Islet precursor cell (in vitro differentiated cells): ENCODE measurements around the gene U2AF1.
"Not testable (repeated sequence)": the region's sequence is repeated elsewhere in the genome, so short reads cannot be mapped to it uniquely, and the experiment has no call there.

Source experiments
- DNase-seq: peaks from one replicate; pipeline ENCODE4 v3.0.0-alpha.2; 2018

Gene U2AF1

GRCh38 chr21:43106965-43107793 is at the start of gene U2AF1:
Gene U2AF1, minus strand, starts transcription at chr21:43107570. Its CDS starts 76 bp downstream, at chr21:43107494.
- not testable (repeated sequence) for DNase-seq

DNA sequence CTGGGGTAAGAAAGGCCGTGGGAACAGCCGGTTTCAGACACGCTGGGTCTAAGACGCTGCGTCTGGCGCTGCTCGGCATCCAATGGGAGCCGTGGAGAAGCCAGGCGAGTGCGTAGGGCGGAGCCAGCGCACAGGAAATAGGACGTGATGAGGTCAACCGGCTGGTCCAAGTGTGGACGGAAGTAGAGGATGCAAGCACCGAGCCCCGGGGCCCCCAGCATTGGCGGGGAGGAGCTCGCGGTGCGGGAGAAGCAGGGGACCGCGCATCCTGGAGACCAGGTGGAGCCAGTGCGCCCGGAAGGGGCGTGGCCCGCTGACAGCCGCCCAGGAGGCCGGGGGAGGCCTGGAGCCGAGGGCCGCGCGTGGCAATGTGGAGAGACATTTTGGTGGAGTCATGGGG is 46.2 kb upstream of the U2AF1 start:
- not testable (repeated sequence) for DNase-seq

DNA sequence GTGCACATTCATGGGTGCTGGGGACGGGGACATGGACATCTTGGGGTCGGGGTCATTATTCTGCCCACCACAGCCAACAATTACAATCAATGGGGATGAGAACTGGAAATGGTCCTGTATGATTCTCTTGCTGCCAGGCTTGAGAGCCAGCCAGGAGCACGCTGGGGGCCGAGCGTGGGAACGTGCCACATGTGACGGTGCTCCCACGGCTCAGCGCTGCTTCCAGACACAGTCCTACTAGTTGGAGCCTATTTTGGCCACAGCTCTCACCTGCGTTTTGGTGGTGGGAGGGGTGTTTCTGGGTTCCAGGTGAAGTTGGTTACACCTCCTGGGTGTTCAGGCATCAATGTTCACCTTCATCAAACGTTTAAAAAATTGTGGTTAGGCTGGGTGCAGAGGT is 42.0 kb upstream of the U2AF1 start:
- not testable (repeated sequence) for DNase-seq

DNA sequence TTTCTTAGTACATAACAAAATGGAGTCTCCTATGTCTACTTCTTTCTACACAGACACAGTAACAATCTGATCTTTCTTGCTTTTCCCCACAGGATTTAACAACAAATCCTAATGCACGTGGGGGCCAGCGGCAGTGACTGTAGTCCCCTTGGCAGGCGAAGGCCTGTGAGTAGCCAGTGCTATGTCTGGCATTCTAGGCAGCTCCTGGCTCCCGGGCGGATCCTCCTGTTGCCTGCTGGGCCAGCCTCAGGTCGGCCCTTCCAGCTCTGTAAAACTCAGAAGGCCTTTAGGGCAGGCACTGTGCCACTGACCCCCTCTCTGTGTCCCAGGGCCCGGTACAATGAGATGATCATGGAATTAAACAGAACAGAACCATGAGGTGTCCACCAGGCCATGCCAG is 40.6 kb upstream of the U2AF1 start:
- DNase-seq = not testable (repeated sequence)

- not testable (repeated sequence) for DNase-seq
These were observed 39.3 kb upstream of the U2AF1 start for GRCh38 chr21:43146637-43147036.

DNA sequence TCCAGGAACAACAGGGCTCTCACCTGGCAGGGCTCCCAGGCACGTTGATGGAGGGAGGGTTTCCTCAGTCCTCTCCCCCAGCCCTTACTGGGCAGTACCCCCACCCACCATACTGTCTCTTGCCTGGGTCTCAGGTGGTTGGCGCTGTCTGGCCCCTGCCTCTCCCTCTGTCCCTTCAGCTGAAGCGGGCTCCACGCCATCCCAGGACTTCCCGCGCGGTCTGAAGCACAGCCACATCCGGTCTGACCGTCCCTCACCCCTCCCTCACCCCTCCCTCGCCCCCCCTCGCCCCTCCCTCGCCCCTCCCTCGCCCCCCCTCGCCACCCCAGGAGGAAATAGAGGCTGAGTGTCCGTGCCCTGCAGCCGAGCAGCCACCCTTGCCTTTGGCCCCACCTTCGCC is 34.0 kb upstream of the U2AF1 start:
- not testable (repeated sequence) for DNase-seq

DNA sequence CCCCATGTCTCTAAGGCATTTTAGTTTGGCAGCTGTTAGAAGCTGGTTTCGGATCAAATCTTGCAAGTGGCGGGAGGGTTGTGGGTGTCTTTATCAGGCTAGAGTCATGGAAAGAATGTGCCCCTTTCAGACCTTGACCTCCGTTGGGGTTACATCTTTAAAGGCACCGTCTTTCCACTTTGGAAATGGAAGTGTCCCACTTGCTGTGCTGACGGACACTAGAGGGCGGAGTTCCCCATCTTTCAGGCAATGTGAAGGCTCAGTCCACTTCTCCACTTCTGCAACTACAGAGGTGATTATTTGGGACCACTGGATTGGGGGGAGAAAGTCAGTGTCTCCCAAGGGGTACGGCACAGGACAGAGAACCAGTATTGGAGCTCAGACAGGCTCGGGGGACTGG is 31.6 kb upstream of the U2AF1 start:
- DNase-seq = not testable (repeated sequence)

- not testable (repeated sequence) for DNase-seq
These were observed 27.1 kb upstream of the U2AF1 start for GRCh38 chr21:43134520-43134919.

DNA sequence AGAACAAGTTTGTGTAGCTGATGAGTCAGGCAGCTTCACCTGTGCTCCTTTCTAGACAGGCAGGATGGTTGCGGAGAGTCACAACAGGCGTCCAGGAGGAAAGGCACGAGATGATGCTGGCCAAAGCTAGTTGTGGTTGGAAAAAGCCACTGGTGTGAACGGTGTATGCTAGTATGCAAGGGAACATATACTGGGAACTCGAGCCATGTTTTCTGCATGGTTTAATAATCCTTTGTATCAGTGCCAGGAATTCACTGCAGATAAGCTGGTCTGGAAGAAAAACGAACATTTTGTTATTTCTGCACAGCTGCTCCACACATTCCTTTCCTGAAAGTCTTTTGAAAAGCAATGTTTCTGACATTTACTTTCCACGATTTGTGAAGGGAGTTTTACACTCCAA is 22.7 kb upstream of the U2AF1 start:
- not testable (repeated sequence) for DNase-seq

- not testable (repeated sequence) for DNase-seq
These were observed 8.6 kb upstream of the U2AF1 start for GRCh38 chr21:43115956-43116355.

DNA sequence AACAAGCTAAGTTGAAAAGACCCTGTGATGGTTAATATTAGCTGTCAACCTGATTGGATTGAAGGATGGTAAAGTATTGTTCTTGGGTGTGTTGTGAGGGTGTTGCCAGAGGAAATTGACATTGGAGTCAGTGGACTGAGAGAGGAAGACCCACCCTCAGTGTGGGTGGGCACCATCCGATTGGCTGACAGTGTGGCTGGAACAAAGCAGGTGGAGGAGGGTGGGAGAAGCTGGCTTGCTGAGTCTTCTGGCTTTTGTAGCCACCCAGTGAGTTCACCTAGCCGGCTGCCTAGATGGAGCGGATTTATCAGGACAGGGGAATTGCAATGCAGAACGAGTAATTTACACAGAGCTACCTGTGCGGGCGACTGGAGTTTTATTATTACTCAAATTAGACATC is 7.1 kb upstream of the U2AF1 start:
- DNase-seq = not testable (repeated sequence)

DNA sequence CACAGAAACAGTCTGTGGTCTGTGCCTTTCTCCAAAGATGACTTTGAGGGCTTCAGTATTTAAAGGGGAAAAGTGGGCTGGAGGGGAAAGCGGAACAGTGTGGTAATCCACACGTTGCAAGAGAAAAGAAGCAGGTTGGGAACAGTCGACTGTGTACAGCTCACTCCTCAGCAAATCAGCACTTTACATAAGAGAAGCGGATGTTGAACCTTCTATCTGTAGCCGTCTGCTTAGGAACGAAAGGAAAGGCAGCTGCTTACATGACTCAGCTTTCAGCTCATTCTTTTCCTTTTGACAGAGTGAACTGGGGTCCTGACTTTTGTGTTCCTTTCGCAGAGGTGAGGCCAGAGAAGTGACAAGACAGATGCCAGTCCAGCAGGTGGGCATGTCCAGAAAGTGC is 1.6 kb upstream of the U2AF1 start:
- not testable (repeated sequence) for DNase-seq

- not testable (repeated sequence) for DNase-seq
These were observed 807 bp upstream of the U2AF1 start for GRCh38 chr21:43108177-43108576.

DNA sequence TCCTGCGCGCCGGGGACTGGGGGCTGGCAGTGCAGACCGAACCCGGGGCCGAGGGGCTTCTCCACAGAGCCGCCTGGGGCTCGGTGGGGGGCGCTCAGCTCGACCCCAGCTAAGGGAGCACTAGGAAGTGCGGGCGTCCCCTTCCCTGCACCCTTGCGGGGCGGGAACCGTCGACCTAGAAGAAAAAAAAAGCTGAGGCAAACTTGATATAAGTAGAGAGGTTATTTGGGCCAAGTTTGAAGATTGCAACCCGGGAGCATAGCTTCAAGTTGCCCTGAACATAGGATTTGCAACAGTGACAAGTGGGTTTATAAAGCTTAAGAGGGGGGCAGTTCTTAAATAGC is 396 bp upstream of the U2AF1 start:
- DNase-seq = not testable (repeated sequence)

DNA sequence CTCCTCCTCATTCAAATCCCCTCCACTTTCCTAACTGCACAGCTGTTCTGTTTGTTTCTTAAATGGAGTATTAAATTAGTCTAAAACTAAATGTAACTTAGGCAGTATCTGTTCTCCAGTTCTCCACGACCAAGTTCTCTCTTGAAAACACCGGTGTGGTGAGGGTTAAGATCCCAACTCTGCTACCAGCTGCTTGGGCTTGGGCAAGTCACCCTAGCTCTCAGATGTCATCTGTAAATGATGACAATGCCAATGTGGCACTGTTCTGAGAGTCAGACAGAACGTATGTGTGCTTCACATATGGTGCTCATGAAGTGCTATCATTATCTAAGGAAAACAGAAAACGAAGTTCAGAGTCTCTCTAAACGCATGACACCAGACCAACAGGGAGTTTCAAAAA is 2.7 kb downstream of the U2AF1 start:
- not testable (repeated sequence) for DNase-seq

DNA sequence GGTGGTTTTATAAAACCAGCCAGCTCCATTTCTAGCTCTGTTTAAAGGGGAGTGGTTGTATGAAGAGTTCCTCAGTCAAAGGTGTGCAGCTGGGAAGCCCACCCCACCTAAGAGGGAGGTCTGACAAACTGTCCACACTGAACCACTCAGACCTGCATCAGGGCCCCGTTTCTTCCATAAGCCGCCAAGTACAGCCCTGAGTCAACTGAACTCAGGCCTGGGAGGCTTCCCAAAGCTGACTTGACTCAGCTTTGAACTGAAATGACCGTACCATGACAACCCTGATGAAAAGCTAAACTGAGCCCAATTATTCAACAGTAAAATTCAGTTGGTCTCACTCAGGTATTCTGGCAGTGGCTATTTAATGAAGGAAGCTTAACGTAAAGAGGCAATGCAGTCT is 5.1 kb downstream of the U2AF1 start:
- not testable (repeated sequence) for DNase-seq

DNA sequence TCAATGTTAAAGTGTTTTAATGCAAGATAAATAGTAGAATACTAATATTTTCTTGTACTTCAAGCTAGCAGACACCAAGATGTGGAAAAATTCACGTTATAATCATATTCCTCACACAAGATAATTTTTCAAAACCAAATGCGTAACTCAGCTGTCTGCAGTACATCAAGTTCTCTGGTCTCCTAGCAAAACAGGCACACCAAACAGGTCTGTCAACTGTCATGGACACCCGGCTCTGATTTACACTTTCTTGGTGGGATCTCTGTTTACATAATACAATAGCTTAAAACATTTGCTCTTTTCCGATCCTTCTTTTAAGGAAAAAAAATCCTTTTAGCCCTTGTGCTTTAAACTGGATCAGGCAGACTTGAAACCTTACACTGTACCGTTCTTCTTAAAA is 5.7 kb downstream of the U2AF1 start:
- not testable (repeated sequence) for DNase-seq

- DNase-seq = not testable (repeated sequence)
These were observed 6.4 kb downstream of the U2AF1 start for GRCh38 chr21:43101000-43101399.

DNA sequence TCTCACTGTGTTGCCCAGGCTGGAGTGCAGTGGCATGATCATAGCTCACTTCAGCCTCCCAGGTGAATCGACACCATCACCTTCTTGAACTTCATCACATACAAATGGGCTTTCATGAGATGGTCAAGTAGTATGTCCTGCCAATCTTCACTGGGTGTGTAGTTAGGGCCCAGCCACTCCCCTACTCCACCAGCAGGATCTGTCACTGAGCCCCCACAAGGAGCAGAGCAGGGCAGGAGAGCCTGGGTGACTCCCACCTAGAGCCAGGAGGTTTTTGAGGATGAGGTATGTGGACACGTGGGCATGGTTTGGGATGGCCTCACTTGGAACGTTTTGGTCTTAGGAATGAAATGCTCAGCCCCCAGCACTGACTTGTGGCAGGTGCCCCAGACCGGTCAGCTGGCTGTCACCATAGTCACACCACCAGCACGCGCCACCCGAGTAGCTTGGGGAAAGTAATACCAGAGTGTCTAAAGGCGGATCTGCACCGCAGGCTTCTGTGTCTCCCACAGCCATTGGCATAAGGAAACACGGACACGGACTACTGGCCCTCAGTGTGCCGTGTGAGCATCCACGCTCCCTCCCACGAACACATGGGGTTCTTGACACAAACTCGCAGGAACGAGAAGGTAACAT is 15.3 kb downstream of the U2AF1 start:
- not testable (repeated sequence) for DNase-seq

DNA sequence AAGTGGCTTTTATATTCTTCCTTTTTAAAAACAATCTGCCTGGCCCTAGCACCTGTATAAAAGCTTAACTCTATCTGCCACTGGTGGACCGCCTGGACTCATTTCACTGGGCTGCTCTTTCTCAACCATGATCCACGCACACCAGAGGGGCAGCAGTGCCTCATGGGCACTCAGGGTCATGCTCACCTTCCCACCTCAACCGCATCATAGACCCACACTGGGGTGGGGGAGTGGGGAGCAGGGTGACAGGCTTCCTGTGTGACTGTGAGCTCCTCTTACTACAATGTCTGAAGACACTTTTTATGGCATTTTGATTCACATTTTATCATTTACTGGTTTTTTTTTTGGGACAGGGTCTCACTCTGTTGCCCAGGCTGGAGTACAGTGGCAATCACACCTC is 16.4 kb downstream of the U2AF1 start:
- DNase-seq = not testable (repeated sequence)

DNA sequence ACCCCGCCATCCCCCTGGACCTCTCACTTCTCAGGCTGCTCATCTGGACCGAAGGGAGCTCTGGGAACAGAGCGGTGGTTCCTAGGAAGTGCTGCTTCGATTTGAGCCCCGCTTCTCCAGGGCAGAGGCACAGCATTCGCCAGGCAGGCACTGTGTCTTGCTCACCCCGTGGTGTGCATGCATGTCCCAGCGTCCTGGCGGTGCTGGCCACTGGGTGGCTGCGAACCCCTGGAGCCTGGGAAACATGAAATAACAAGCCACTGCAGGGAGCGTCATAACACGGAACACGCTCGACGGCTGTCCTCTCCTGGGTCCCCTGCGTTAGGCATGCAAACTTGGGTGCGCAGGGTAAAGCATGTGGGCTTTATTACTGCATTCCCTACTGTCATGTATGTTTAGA is 17.9 kb downstream of the U2AF1 start:
- not testable (repeated sequence) for DNase-seq

DNA sequence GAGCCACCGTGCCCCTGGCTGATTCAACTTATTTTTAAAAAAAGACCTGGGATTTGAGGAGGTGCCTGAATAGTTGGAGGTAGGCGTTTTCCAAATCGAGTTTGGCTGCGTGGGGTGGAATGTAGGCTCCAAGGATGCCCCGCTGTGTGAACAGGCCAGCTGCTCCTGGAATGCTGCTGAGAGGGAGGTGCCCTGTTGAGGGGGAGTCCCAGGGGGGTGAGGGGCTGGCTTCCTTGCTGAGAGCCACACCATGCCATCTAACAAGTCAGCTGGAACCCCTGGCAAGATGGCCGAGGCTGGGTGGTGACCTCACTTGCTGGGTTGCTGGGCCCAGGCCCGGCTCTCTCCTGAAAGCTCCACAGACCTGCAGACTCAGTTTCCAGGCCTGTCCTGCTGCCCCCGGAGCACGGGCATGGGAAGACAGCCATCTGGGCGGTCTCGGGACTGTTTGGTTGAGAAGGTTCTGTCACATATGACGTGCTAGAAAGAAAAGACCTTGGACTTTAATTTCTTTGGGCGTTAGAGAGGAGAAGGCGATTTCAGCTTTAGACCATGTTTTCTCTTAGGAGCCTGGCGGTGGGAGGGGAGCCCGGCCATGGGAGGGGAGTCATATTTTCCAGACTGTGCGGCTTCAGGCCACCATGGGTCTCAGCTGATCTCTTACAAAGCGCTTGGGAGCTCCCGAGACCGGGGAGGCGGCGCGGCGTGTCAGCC is 24.6 kb downstream of the U2AF1 start:
- DNase-seq = not testable (repeated sequence)

DNA sequence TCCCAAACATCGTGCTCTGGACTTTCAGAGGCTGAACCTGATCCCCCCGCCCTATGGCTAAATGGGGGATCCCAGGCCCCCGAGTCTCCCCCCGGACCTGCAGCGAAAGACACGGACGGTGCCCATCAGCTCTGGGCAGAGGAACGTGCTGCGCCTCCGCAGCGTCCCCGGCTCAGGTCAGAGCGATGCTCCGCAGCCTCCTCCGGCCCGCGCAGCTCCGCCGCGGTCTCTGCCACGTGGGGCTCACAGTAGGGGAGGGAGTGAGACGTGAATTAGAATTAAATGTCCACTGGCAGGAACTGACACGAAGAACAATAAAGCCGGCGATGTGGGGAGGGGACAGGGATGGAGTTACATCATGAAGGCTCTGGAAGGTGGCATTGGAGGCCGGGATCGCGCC is 30.7 kb downstream of the U2AF1 start:
- not testable (repeated sequence) for DNase-seq
